Sigmoid colon (tissue), 7 donors: ENCODE data around the gene ST7L. TPM values are rescaled to one million over a fixed set of nuclear protein-coding genes. Genes with fewer than 3 reads are reported as not detected.

Experiments used
- DNase-seq: peaks from one replicate; pipeline ENCODE4 v3.0.0-alpha.2; 2019
- H3K27ac ChIP-seq, 4 donors: fragments of 200-600 bp; sonication (generic); one replicate each; pipeline ENCODE4 v1.5.1; 2016 to 2019; ENCODE audit warnings: mild to moderate bottlenecking in 1 of 4
- H3K27me3 ChIP-seq, 3 donors: fragments of 200-600 bp; sonication (generic); one replicate each; pipeline ENCODE4 v1.5.1; 2019; ENCODE audit warnings: mild to moderate bottlenecking in 1 of 3
- H3K36me3 ChIP-seq, 4 donors: fragments of 200-600 bp; sonication (generic); one replicate each; pipeline ENCODE4 v1.5.1; 2016 to 2019
- H3K4me1 ChIP-seq, 4 donors: fragments of 200-600 bp; sonication (generic); one replicate each; pipeline ENCODE4 v1.5.1; 2017 to 2019
- H3K4me3 ChIP-seq, 4 donors: fragments of 200-600 bp; sonication (generic); one replicate each; pipeline ENCODE4 v1.5.1; 2017 to 2019; ENCODE audit warnings: mild to moderate bottlenecking in 2 of 4, moderate library complexity in 1 of 4
- H3K9me3 ChIP-seq, 4 donors: fragments of 200-600 bp in 3 of 4; sonication (generic) in 3 of 4; one replicate each; pipeline versions ENCODE4 v1.5.1 to v1.6.1; 2013 to 2019
- EP300 ChIP-seq, 4 donors: sonication (generic); formaldehyde crosslinking; IDR thresholded peaks; one replicate each; pipeline ENCODE4 v1.6.1; 2017; ENCODE audit warnings: antibody characterized with exemption in 4 of 4
- POLR2A ChIP-seq, 2 donors: fragments of 450-650 bp; IDR thresholded peaks; one replicate each; pipeline ENCODE4 v1.6.1; 2016; ENCODE audit warnings: antibody characterized with exemption in 2 of 2, mild to moderate bottlenecking in 2 of 2, moderate library complexity in 2 of 2
- POLR2AphosphoS5 ChIP-seq, 4 donors: sonication (generic); formaldehyde crosslinking; IDR thresholded peaks; one replicate each; pipeline ENCODE4 v1.6.1; 2017; ENCODE audit warnings: antibody characterized with exemption in 4 of 4
- WGBS, 2 donors: extraction: QIAGEN DNeasy Blood & Tissue Kit; methylation state at CpG; one replicate each; pipeline ENCODE4 v1.1.7; 2013; 5-methylcytosine and 5-hydroxymethylcytosine counted together
- intact Hi-C: fragments of 100-400 bp; cut with DNase I; formaldehyde crosslinking; loops from one replicate; pipeline ENCODE4 v1.15.1; 2023
- polyA plus RNA-seq, 3 donors: library from polyadenylated mRNA; stranded (reverse); fragments of 200-250 nt; gene quantifications; one replicate each; pipeline ENCODE4 v1.2.3, GENCODE V29; 2013
- total RNA-seq, 4 donors: library from RNA; depleted of rRNA; stranded (reverse); fragments of >200 nt; gene quantifications; one replicate each; pipeline ENCODE4 v1.1.0, GENCODE V29; 2016
- TF ChIP-seq, protein P1 (sequence below), 4 experiments: fragments of 450-650 bp in 3 of 4; fragments of 200-600 bp in 1 of 4; IDR thresholded peaks; one replicate each; pipeline ENCODE4 v1.5.1; 2016 to 2019; ENCODE audit warnings: antibody characterized with exemption in 4 of 4, mild to moderate bottlenecking in 3 of 4, moderate library complexity in 2 of 4
- donor health status: healthy with polysubstance abuse.
- donor health status: Bipolar disorder and iron deficiency.
- donor health status: healthy.

Gene ST7L, protein sequence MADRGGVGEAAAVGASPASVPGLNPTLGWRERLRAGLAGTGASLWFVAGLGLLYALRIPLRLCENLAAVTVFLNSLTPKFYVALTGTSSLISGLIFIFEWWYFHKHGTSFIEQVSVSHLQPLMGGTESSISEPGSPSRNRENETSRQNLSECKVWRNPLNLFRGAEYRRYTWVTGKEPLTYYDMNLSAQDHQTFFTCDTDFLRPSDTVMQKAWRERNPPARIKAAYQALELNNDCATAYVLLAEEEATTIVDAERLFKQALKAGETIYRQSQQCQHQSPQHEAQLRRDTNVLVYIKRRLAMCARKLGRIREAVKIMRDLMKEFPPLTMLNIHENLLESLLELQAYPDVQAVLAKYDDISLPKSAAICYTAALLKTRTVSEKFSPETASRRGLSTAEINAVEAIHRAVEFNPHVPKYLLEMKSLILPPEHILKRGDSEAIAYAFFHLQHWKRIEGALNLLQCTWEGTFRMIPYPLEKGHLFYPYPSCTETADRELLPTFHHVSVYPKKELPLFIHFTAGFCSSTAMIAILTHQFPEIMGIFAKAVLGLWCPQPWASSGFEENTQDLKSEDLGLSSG
- total RNA-seq: 10 to 100 TPM; 22.7 to 68.0 (median 25.4) TPM
- 1 to 10 TPM; 1.8 to 7.9 (median 2.3) TPM for polyA plus RNA-seq

DNA sequence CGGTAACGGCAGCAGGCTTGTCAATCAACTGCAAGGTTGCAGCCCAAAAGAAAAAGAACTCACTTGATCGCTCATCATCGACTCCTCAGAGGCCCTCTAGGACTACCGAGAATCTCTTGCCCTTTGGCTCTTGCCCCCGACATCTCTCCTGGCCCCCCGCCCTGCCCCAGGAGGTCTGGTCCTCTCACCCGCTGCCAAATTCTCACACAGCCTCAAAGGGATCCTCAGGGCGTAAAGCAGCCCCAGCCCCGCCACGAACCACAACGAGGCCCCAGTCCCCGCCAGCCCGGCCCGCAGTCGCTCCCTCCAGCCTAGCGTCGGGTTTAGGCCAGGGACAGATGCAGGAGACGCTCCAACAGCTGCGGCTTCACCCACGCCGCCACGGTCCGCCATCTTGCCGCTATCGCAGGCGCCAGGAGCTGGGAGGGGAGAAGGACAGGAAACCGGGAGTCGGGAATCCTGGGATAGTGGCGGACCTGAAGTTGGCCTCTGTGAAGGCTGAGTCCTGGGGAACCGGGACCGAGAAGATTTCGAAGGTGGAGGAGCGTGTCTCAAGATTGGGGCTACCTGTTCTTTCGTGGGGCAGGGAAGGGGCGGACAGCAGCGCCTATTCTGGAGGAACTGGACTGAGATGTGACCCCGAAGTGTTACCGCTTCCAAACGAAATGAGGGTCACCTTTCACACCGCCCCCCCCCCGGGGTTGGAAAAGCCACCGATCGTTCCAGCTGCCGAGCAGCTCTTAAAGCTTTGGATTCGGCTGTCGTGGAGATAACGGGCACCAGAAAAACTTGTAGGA, at the start of gene ST7L:
ST7L (minus strand) TSS at position 421 of the 797 bp plus-strand sequence; CDS start at position 393, 28 bp downstream.
- 0 to 1% methylated on average over 48 of the region's 48 CpGs for WGBS, 2 donors
- Histone ChIP-seq H3K36me3 (peaks cover 0 to 25% (median 6%) of the 10 kb centered on the region in 4 donors), H3K9me3 (no peaks in the 10 kb centered on the region), H3K27ac (peak within 1 kb of the TSS; percentile 94 to 99 (median 96)), H3K4me1 (peaks cover 0 to 40% (median 35%) of the 10 kb centered on the region in 4 donors), H3K4me3 (peak within 1 kb of the TSS; percentile 63 to 97 (median 90)), H3K27me3 (no peaks in the 10 kb centered on the region)
- intact Hi-C loops: loop anchor here (1.0 to 2.0 kb wide), 4 partner anchors 56 to 224 kb away; partner anchors contain the start of genes MOV10, PPM1J and RHOC
- DNase-seq: peak; percentile 85
- no peak for TF ChIP-seq EP300 (IDR thresholded peaks at IDR 0.05)
- TF ChIP-seq, protein P1, sequence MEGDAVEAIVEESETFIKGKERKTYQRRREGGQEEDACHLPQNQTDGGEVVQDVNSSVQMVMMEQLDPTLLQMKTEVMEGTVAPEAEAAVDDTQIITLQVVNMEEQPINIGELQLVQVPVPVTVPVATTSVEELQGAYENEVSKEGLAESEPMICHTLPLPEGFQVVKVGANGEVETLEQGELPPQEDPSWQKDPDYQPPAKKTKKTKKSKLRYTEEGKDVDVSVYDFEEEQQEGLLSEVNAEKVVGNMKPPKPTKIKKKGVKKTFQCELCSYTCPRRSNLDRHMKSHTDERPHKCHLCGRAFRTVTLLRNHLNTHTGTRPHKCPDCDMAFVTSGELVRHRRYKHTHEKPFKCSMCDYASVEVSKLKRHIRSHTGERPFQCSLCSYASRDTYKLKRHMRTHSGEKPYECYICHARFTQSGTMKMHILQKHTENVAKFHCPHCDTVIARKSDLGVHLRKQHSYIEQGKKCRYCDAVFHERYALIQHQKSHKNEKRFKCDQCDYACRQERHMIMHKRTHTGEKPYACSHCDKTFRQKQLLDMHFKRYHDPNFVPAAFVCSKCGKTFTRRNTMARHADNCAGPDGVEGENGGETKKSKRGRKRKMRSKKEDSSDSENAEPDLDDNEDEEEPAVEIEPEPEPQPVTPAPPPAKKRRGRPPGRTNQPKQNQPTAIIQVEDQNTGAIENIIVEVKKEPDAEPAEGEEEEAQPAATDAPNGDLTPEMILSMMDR (IDR thresholded peaks at IDR 0.05): no peak
- TF ChIP-seq POLR2AphosphoS5 (IDR thresholded peaks at IDR 0.05): peak in 2 of 4 donors; percentile 3 to 50

DNA sequence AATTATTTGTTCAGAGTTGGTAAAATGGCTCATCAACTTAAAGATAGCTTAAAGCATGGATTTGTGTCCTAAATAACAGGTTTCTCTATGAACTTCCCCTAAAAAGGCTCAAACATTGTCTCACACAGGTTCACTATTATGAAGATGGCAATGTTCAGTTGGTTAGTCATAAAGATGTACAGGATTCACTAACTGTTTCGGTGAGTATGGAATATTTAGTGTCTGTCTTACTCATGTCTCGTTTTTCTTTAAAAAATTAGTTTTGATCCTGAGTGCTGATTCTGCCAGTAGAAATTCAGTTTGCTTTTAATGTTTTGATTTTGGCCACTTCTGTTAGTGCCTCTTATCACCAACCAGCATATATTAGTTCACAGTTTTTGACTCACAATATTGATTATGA, 48.0 kb upstream of the ST7L start:
- Histone ChIP-seq H3K27ac (no peak overlapping the region), H3K4me1 (no peaks in the 10 kb centered on the region), H3K27me3 (no peaks in the 10 kb centered on the region), H3K36me3 (peaks cover 0 to 91% (median 30%) of the 10 kb centered on the region in 4 donors), H3K9me3 (no peaks in the 10 kb centered on the region), H3K4me3 (no peak overlapping the region)
- no peak for DNase-seq
- intact Hi-C loops: no loop called here
- 87 to 91% methylated on average over 2 of the region's 2 CpGs for WGBS, 2 donors
- TF ChIP-seq EP300 (IDR thresholded peaks at IDR 0.05) (no peak), POLR2AphosphoS5 (IDR thresholded peaks at IDR 0.05) (no peak), POLR2A (IDR thresholded peaks at IDR 0.05) (no peak)
- TF ChIP-seq, protein P1 (IDR thresholded peaks at IDR 0.05): no peak

DNA sequence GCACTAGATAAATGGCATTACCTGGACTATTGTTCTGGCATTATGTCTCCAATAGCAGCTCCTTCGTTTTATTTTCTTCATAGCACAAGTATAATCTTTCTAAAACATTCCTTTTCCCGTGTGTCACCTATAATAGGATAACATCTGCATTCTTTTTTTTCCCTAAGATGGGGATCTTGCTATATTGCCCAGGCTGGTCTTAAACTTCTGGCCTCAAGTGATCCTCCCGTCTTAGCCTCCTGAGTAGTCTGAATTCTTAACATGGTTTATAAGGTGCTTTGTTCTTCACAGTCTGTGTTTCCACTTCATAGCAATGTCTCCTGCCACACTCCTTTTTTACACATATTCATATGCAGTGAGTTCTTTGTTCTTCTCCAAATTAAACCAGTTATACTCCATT, 46.9 kb upstream of the ST7L start:
- peaks cover 0 to 91% (median 37%) of the 10 kb centered on the region in 4 donors for H3K36me3 ChIP-seq
- no peak overlapping the region for H3K4me3 ChIP-seq

GRCh38 chr1:112651205-112651604, 32.3 kb upstream of the ST7L start:
- H3K27ac ChIP-seq: no peak overlapping the region
- 95 to 99% methylated on average over 1 of the region's 1 CpG for WGBS, 2 donors
- peaks cover 0 to 77% (median 1%) of the 10 kb centered on the region in 4 donors for H3K36me3 ChIP-seq
- no peak overlapping the region for H3K4me3 ChIP-seq
- no peaks in the 10 kb centered on the region for H3K27me3 ChIP-seq
- no peak for DNase-seq
- no peak for TF ChIP-seq POLR2A (IDR thresholded peaks at IDR 0.05)
- no peak for TF ChIP-seq EP300 (IDR thresholded peaks at IDR 0.05)
- TF ChIP-seq POLR2AphosphoS5 (IDR thresholded peaks at IDR 0.05): no peak
- TF ChIP-seq, protein P1 (IDR thresholded peaks at IDR 0.05): no peak
- intact Hi-C loops: no loop called here
- H3K4me1 ChIP-seq: no peaks in the 10 kb centered on the region
- no peaks in the 10 kb centered on the region for H3K9me3 ChIP-seq

More for the DNA sequence above, 46.9 kb upstream of the ST7L start:
- no peak for DNase-seq
- WGBS, 2 donors: 78 to 79% methylated on average over 3 of the region's 3 CpGs
- Histone ChIP-seq H3K27ac (no peak overlapping the region), H3K4me1 (no peaks in the 10 kb centered on the region), H3K27me3 (no peaks in the 10 kb centered on the region), H3K9me3 (no peaks in the 10 kb centered on the region)
- TF ChIP-seq POLR2A (IDR thresholded peaks at IDR 0.05): no peak
- TF ChIP-seq EP300 (IDR thresholded peaks at IDR 0.05): no peak
- TF ChIP-seq POLR2AphosphoS5 (IDR thresholded peaks at IDR 0.05): no peak
- TF ChIP-seq, protein P1 (IDR thresholded peaks at IDR 0.05): no peak
- intact Hi-C loops: no loop called here
